Dermis lymphatic vessel endothelial cell (primary cell): ENCODE measurements around the gene ZAR1. TPM values are rescaled to one million over a fixed set of nuclear protein-coding genes. Genes with fewer than 3 reads are reported as not detected.

ENCODE experiments used
- total RNA-seq: library from RNA; depleted of rRNA; stranded (reverse); fragments of >200 nt; gene quantifications from 2 replicates; pipeline ENCODE4 v1.2.1, GENCODE V29; 2014

The ZAR1 gene
- total RNA-seq = not detected in 2 replicates

GRCh38 chr4:48490012-48490679 is at the start of gene ZAR1:
Gene ZAR1 (plus strand): TSS chr4:48490252. CDS start chr4:48490292, 40 bp downstream.

GRCh38 chr4:48483006-48483776 is 6.9 kb upstream of the ZAR1 start, which contains the start of gene SLC10A4:
Gene SLC10A4 (plus strand): TSS chr4:48483343. CDS start chr4:48483562, 219 bp downstream.

Other genes starting within 250 kb of the ZAR1 start
- gene TEC, start 220.4 kb upstream of the ZAR1 start, total RNA-seq = 0.95 and 1.6 TPM in 2 replicates
- 20.6 and 20.7 TPM in 2 replicates for gene SLAIN2, start 148.7 kb upstream of the ZAR1 start, total RNA-seq
- 0.09 and 0.11 TPM in 2 replicates for gene SLC10A4, start 6.9 kb upstream of the ZAR1 start, total RNA-seq